ENCODE results near the gene NKX2-2.

Gene NKX2-2

GRCh38 chr20:21512634-21513180 lies 1.2 kb downstream of the NKX2-2 start:
- FAIRE-seq, result no peak
- TF ChIP-seq POLR2AphosphoS5 (IDR thresholded peaks at IDR 0.05; ENCODE audit: low read depth, low read length), result no peak
- TF ChIP-seq POLR2A (IDR thresholded peaks at IDR 0.05; ENCODE audit: low read depth, low read length), result no peak
- no peak for TF ChIP-seq TAF1 (IDR thresholded peaks at IDR 0.05; ENCODE audit: borderline replicate concordance, low read depth, low read length)
- DNase-seq (ENCODE audit: insufficient read length), result no peak

GRCh38 chr20:21511850-21512633 lies 1.8 kb downstream of the NKX2-2 start:
- FAIRE-seq (no peak), DNase-seq (ENCODE audit: insufficient read length) (no peak)
- TF ChIP-seq POLR2AphosphoS5 (IDR thresholded peaks at IDR 0.05; ENCODE audit: low read depth, low read length) (no peak), POLR2A (IDR thresholded peaks at IDR 0.05; ENCODE audit: low read depth, low read length) (no peak), TAF1 (IDR thresholded peaks at IDR 0.05; ENCODE audit: borderline replicate concordance, low read depth, low read length) (no peak)

- no peak for FAIRE-seq
- no peak for DNase-seq (ENCODE audit: insufficient read length)
- no peak for TF ChIP-seq POLR2AphosphoS5 (IDR thresholded peaks at IDR 0.05; ENCODE audit: low read depth, low read length)
- no peak for TF ChIP-seq POLR2A (IDR thresholded peaks at IDR 0.05; ENCODE audit: low read depth, low read length)
- no peak for TF ChIP-seq TAF1 (IDR thresholded peaks at IDR 0.05; ENCODE audit: borderline replicate concordance, low read depth, low read length)
Measured at GRCh38 chr20:21511485-21511849, 2.4 kb downstream of the NKX2-2 start.

GRCh38 chr20:21510414-21511384 lies 3.2 kb downstream of the NKX2-2 start:
- TF ChIP-seq TAF1 (IDR thresholded peaks at IDR 0.05; ENCODE audit: borderline replicate concordance, low read depth, low read length) (no peak), POLR2AphosphoS5 (IDR thresholded peaks at IDR 0.05; ENCODE audit: low read depth, low read length) (no peak), POLR2A (IDR thresholded peaks at IDR 0.05; ENCODE audit: low read depth, low read length) (no peak)
- FAIRE-seq (no peak), DNase-seq (ENCODE audit: insufficient read length) (no peak)

- TF ChIP-seq POLR2A (IDR thresholded peaks at IDR 0.05; ENCODE audit: low read depth, low read length), result no peak
- TF ChIP-seq TAF1 (IDR thresholded peaks at IDR 0.05; ENCODE audit: borderline replicate concordance, low read depth, low read length), result no peak
- no peak for DNase-seq (ENCODE audit: insufficient read length)
- no peak for FAIRE-seq
Measured at GRCh38 chr20:21509597-21510371, 4.1 kb downstream of the NKX2-2 start.

- no peak for FAIRE-seq
- TF ChIP-seq POLR2AphosphoS5 (IDR thresholded peaks at IDR 0.05; ENCODE audit: low read depth, low read length), result no peak
- TF ChIP-seq TAF1 (IDR thresholded peaks at IDR 0.05; ENCODE audit: borderline replicate concordance, low read depth, low read length), result no peak
- no peak for TF ChIP-seq POLR2A (IDR thresholded peaks at IDR 0.05; ENCODE audit: low read depth, low read length)
- no peak for DNase-seq (ENCODE audit: insufficient read length)
Measured at GRCh38 chr20:21509079-21509596, 4.7 kb downstream of the NKX2-2 start.

- TF ChIP-seq TAF1 (IDR thresholded peaks at IDR 0.05; ENCODE audit: borderline replicate concordance, low read depth, low read length) (no peak), POLR2AphosphoS5 (IDR thresholded peaks at IDR 0.05; ENCODE audit: low read depth, low read length) (no peak), POLR2A (IDR thresholded peaks at IDR 0.05; ENCODE audit: low read depth, low read length) (no peak)
- FAIRE-seq (no peak), DNase-seq (ENCODE audit: insufficient read length) (no peak)
Measured at GRCh38 chr20:21508230-21509078, 5.4 kb downstream of the NKX2-2 start.

GRCh38 chr20:21507400-21508229 lies 6.2 kb downstream of the NKX2-2 start:
- no peak for DNase-seq (ENCODE audit: insufficient read length)
- FAIRE-seq, result no peak

GRCh38 chr20:21505810-21506530 lies 7.9 kb downstream of the NKX2-2 start:
- TF ChIP-seq POLR2A (IDR thresholded peaks at IDR 0.05; ENCODE audit: low read depth, low read length) (no peak), TAF1 (IDR thresholded peaks at IDR 0.05; ENCODE audit: borderline replicate concordance, low read depth, low read length) (no peak), POLR2AphosphoS5 (IDR thresholded peaks at IDR 0.05; ENCODE audit: low read depth, low read length) (no peak)
- FAIRE-seq, result peak; percentile 56
- peak; percentile 81 for DNase-seq (ENCODE audit: insufficient read length)

More at GRCh38 chr20:21507400-21508229, 6.2 kb downstream of the NKX2-2 start:
- no peak for TF ChIP-seq POLR2AphosphoS5 (IDR thresholded peaks at IDR 0.05; ENCODE audit: low read depth, low read length)
- TF ChIP-seq TAF1 (IDR thresholded peaks at IDR 0.05; ENCODE audit: borderline replicate concordance, low read depth, low read length), result no peak

All from GM12892 (cell line).